H1 (cell line): ENCODE measurements around the gene PCGF3. TPM values are rescaled to one million over a fixed set of nuclear protein-coding genes. Genes with fewer than 3 reads are reported as not detected.

ENCODE experiments used
- CTCF ChIA-PET: fragments of 300-600 bp; sonication (Branson Sonifier 250); formaldehyde crosslinking; loops from one replicate; lab custom pipeline; 2021; ENCODE audit not compliant: partially characterized antibody; lab: Charles Lee
- POLR2A ChIA-PET: fragments of 300-600 bp; sonication (Branson Sonifier 250); formaldehyde crosslinking; loops from one replicate; lab custom pipeline; 2021; ENCODE audit warnings: inconsistent platforms; ENCODE audit not compliant: partially characterized antibody; lab: Charles Lee
- DNase-seq, 2 experiments: peaks; one replicate each; pipeline versions ENCODE4 v3.0.0 to v3.0.0-alpha.2; 2010 to 2022; ENCODE audit warnings: low spot score in 2 of 2, low read depth in 1 of 2, mixed read lengths in 1 of 2
- FAIRE-seq: peaks from 2 replicates; lab custom pipeline; 2011; peaks lifted over from hg19 to GRCh38; lab: Jason Lieb, UNC
- H2AFZ ChIP-seq: 2 replicates; pipeline ENCODE4 v1.8.1; 2012; ENCODE audit warnings: low read length, inconsistent platforms
- H2AK5ac ChIP-seq: 2 replicates; pipeline ENCODE4 v1.6.1; 2013; ENCODE audit warnings: low read depth, low read length
- H2BK120ac ChIP-seq: replicated peaks from 2 replicates; pipeline ENCODE3; 2013; ENCODE audit warnings: low read depth, low read length, inconsistent platforms
- H2BK12ac ChIP-seq: 2 replicates; pipeline ENCODE4 v1.6.1; 2013; ENCODE audit warnings: low read depth, low read length
- H2BK15ac ChIP-seq: 2 replicates; pipeline ENCODE4 v1.6.1; 2013; ENCODE audit warnings: low read length
- H2BK20ac ChIP-seq: 2 replicates; pipeline ENCODE4 v1.6.1; 2013; ENCODE audit warnings: low read length
- H2BK5ac ChIP-seq: 2 replicates; pipeline ENCODE4 v1.6.1; 2013; ENCODE audit warnings: low read depth, low read length
- H3K14ac ChIP-seq: 2 replicates; pipeline ENCODE4 v1.6.1; 2013; ENCODE audit warnings: inconsistent platforms; ENCODE audit not compliant: insufficient read length
- H3K18ac ChIP-seq: 2 replicates; pipeline ENCODE4 v1.6.1; 2013; ENCODE audit warnings: low read length; ENCODE audit errors: extremely low read depth
- H3K23ac ChIP-seq: 2 replicates; pipeline ENCODE4 v1.6.1; 2013; ENCODE audit warnings: inconsistent platforms; ENCODE audit not compliant: insufficient read length
- H3K23me2 ChIP-seq: 2 replicates; pipeline ENCODE4 v1.6.1; 2013; ENCODE audit warnings: low read depth, low read length
- H3K27ac ChIP-seq: 2 replicates; pipeline ENCODE4 v1.6.1; 2011; ENCODE audit warnings: low read depth, low read length, inconsistent platforms
- H3K27me3 ChIP-seq, 4 experiments: replicated peaks in 1 of 4; 1 replicate in 1 of 4; 2 replicates in 3 of 4; pipeline versions ENCODE4 v1.6.1 to v1.8.1; 2011 to 2013; ENCODE audit warnings: low read length in 3 of 4, mild to moderate bottlenecking in 3 of 4, inconsistent platforms in 2 of 4, mixed read lengths in 2 of 4, moderate library complexity in 1 of 4; ENCODE audit not compliant: control insufficient read depth in 3 of 4, insufficient read depth in 3 of 4; ENCODE audit errors: extremely low read depth in 1 of 4
- H3K36me3 ChIP-seq, 4 experiments: 2 replicates each; pipeline versions ENCODE4 v1.6.1 to v1.8.1; 2011 to 2013; ENCODE audit warnings: mild to moderate bottlenecking in 4 of 4, low read length in 3 of 4, moderate library complexity in 2 of 4, control low read depth in 1 of 4, inconsistent platforms in 1 of 4; ENCODE audit not compliant: insufficient read depth in 4 of 4, control insufficient read depth in 2 of 4
- H3K4ac ChIP-seq: replicated peaks from 2 replicates; pipeline ENCODE3; 2013; ENCODE audit warnings: low read length, low read depth, mixed read lengths, inconsistent platforms; ENCODE audit not compliant: insufficient read length
- H3K4me1 ChIP-seq, 4 experiments: replicated peaks in 1 of 4; 1 replicate in 1 of 4; 2 replicates in 3 of 4; pipeline versions ENCODE4 v1.6.1 to v1.8.1; 2011 to 2013; ENCODE audit warnings: low read length in 3 of 4, inconsistent platforms in 2 of 4, mixed read lengths in 1 of 4; ENCODE audit not compliant: insufficient read depth in 4 of 4, control insufficient read depth in 3 of 4
- H3K4me2 ChIP-seq, 2 experiments: 2 replicates each; pipeline versions ENCODE4 v1.6.1 to v1.8.1; 2011 to 2013; ENCODE audit warnings: low read depth in 2 of 2, low read length in 2 of 2, control low read depth in 1 of 2, inconsistent platforms in 1 of 2, mild to moderate bottlenecking in 1 of 2; ENCODE audit not compliant: insufficient read depth in 1 of 2
- H3K4me3 ChIP-seq, 4 experiments: fragments of 200-600, 300-600 bp in 1 of 4; sonication (generic), shearing (Covaris generic), sonication (Bioruptor Twin) in 1 of 4; 2 replicates each; pipeline versions ENCODE4 v1.5.1 to v1.8.1; 2011 to 2016; ENCODE audit warnings: low read length in 4 of 4, low read depth in 3 of 4, control low read depth in 2 of 4, inconsistent platforms in 2 of 4, mild to moderate bottlenecking in 2 of 4, mixed read lengths in 1 of 4, moderate library complexity in 1 of 4; ENCODE audit not compliant: insufficient read depth in 2 of 4; ENCODE audit errors: extremely low read depth in 1 of 4
- H3K56ac ChIP-seq: replicated peaks from 2 replicates; pipeline ENCODE3; 2013; ENCODE audit warnings: low read depth, mild to moderate bottlenecking, mixed read lengths, low read length, inconsistent platforms; ENCODE audit not compliant: insufficient read length
- H3K79me1 ChIP-seq: 2 replicates; pipeline ENCODE4 v1.6.1; 2013; ENCODE audit warnings: low read depth, low read length, control low read depth
- H3K79me2 ChIP-seq, 2 experiments: 2 replicates each; pipeline versions ENCODE4 v1.6.1 to v1.8.1; 2012 to 2013; ENCODE audit warnings: low read length in 2 of 2, mild to moderate bottlenecking in 2 of 2, inconsistent platforms in 1 of 2; ENCODE audit not compliant: insufficient read depth in 2 of 2, control insufficient read depth in 1 of 2
- H3K9ac ChIP-seq, 4 experiments: replicated peaks in 1 of 4; 1 replicate in 1 of 4; 2 replicates in 3 of 4; pipeline versions ENCODE4 v1.6.1 to v1.8.1; 2011 to 2013; ENCODE audit warnings: low read depth in 3 of 4, low read length in 3 of 4, control low read depth in 2 of 4, mild to moderate bottlenecking in 2 of 4, moderate library complexity in 2 of 4, inconsistent platforms in 1 of 4; ENCODE audit errors: extremely low read depth in 1 of 4
- H3K9me3 ChIP-seq, 2 experiments: 2 replicates each; pipeline versions ENCODE4 v1.6.1 to v1.8.1; 2012 to 2013; ENCODE audit warnings: mild to moderate bottlenecking in 2 of 2, moderate library complexity in 2 of 2, control low read depth in 1 of 2, inconsistent platforms in 1 of 2, low read depth in 1 of 2, low read length in 1 of 2, mixed read lengths in 1 of 2; ENCODE audit not compliant: insufficient read depth in 2 of 2
- H4K20me1 ChIP-seq, 2 experiments: replicated peaks in 1 of 2; 2 replicates each; pipeline versions ENCODE3 to v1.8.1; 2011 to 2013; ENCODE audit warnings: inconsistent platforms in 2 of 2, low read length in 2 of 2, mild to moderate bottlenecking in 1 of 2; ENCODE audit not compliant: insufficient read depth in 2 of 2, control insufficient read depth in 1 of 2
- H4K5ac ChIP-seq: 2 replicates; pipeline ENCODE4 v1.6.1; 2013; ENCODE audit warnings: low read length, low read depth, mixed read lengths, inconsistent platforms; ENCODE audit not compliant: insufficient read length
- H4K8ac ChIP-seq: 2 replicates; pipeline ENCODE4 v1.8.0; 2013; ENCODE audit warnings: mild to moderate bottlenecking, moderate library complexity, low read length, inconsistent platforms; ENCODE audit not compliant: insufficient read depth; ENCODE audit errors: extremely low read depth
- H4K91ac ChIP-seq: replicated peaks from 2 replicates; pipeline ENCODE3; 2013; ENCODE audit warnings: low read length, mixed read lengths, inconsistent platforms; ENCODE audit not compliant: insufficient read length
- BCL11A ChIP-seq, 2 experiments: IDR thresholded peaks; one replicate each; pipeline ENCODE4 v1.6.1; 2011; ENCODE audit warnings: low read depth in 2 of 2, low read length in 2 of 2, mild to moderate bottlenecking in 2 of 2
- BRCA1 ChIP-seq: IDR thresholded peaks from 2 replicates; pipeline ENCODE4 v1.6.1; 2012; ENCODE audit warnings: low read depth, low read length, improper control_type of control experiment
- HDAC2 ChIP-seq, 2 experiments: fragments of 300-600 bp in 1 of 2; sonication (generic) in 1 of 2; IDR thresholded peaks; 2 replicates each; pipeline ENCODE4 v1.6.1; 2011 to 2012; ENCODE audit warnings: low read depth in 2 of 2, low read length in 2 of 2, mild to moderate bottlenecking in 2 of 2, moderate library complexity in 2 of 2, borderline replicate concordance in 1 of 2, inconsistent platforms in 1 of 2
- KDM4A ChIP-seq: IDR thresholded peaks from one replicate; pipeline ENCODE4 v1.7.1; 2012; ENCODE audit warnings: low read depth, mild to moderate bottlenecking, moderate library complexity, low read length, inconsistent platforms; ENCODE audit not compliant: severe bottlenecking
- POU5F1 ChIP-seq: IDR thresholded peaks from 2 replicates; pipeline ENCODE4 v1.6.1; 2011; ENCODE audit warnings: low read depth, mild to moderate bottlenecking, low read length, moderate library complexity
- SIN3A ChIP-seq, 2 experiments: IDR thresholded peaks in 1 of 2; conservative IDR thresholded peaks in 1 of 2; 2 replicates each; pipeline ENCODE4 v1.6.1; 2011 to 2012; ENCODE audit warnings: low read length in 2 of 2, improper control_type of control experiment in 1 of 2, low read depth in 1 of 2, mild to moderate bottlenecking in 1 of 2
- SIX5 ChIP-seq: IDR thresholded peaks from 2 replicates; pipeline ENCODE4 v1.6.1; 2011; ENCODE audit warnings: mild to moderate bottlenecking, low read depth, low read length
- TBP ChIP-seq: IDR thresholded peaks from 2 replicates; pipeline ENCODE4 v1.6.1; 2011; ENCODE audit warnings: low read depth, low read length, improper control_type of control experiment
- WGBS, 2 experiments: shearing (Covaris generic) in 1 of 2; methylation state at CpG; one replicate each; pipeline versions ENCODE4 v1.1.6 to v1.1.7; 2013 to 2015; ENCODE audit warnings: low lambda C conversion rate in 2 of 2, mixed read lengths in 2 of 2, inconsistent platforms in 1 of 2, low coverage in 1 of 2, missing lambda C conversion rate in 1 of 2; ENCODE audit not compliant: insufficient replicate concordance in 2 of 2, insufficient coverage in 1 of 2, insufficient read length in 1 of 2; ENCODE audit errors: extremely low coverage in 1 of 2, missing lambda C conversion rate in 1 of 2; 5-methylcytosine and 5-hydroxymethylcytosine counted together
- polyA plus RNA-seq, 7 experiments: library from polyadenylated mRNA; depleted of rRNA in 3 of 7; stranded (reverse) in 5 of 7; unstranded in 2 of 7; fragments of >200 nt in 5 of 7; fragments of 200-250 nt in 2 of 7; gene quantifications; 1 replicate in 5 of 7; 2 replicates in 1 of 7; 4 replicates in 1 of 7; pipeline versions ENCODE4 v1.2.1 to v1.2.3, GENCODE V29; 2011 to 2013; ENCODE audit warnings: missing spikeins in 2 of 7, mixed read lengths in 2 of 7
- total RNA-seq: library from RNA; stranded (reverse); fragmentation: NEBNext Ultra II Directional; extraction: Animal tissue kit (Norgen Biotek cat#: 25700); gene quantifications from 2 replicates; pipeline ENCODE4 v1.2.1, GENCODE V29; 2021
- TF ChIP-seq, protein P1 (sequence below): IDR thresholded peaks from 2 replicates; pipeline ENCODE4 v1.6.1; 2012; ENCODE audit warnings: inconsistent platforms

Gene PCGF3
- total and polyA plus RNA-seq, 2 of the 8 experiments (the other 6 are each of a cell fraction or from before 2014, with no cell fraction given): 52.7 to 52.9 TPM

DNA sequence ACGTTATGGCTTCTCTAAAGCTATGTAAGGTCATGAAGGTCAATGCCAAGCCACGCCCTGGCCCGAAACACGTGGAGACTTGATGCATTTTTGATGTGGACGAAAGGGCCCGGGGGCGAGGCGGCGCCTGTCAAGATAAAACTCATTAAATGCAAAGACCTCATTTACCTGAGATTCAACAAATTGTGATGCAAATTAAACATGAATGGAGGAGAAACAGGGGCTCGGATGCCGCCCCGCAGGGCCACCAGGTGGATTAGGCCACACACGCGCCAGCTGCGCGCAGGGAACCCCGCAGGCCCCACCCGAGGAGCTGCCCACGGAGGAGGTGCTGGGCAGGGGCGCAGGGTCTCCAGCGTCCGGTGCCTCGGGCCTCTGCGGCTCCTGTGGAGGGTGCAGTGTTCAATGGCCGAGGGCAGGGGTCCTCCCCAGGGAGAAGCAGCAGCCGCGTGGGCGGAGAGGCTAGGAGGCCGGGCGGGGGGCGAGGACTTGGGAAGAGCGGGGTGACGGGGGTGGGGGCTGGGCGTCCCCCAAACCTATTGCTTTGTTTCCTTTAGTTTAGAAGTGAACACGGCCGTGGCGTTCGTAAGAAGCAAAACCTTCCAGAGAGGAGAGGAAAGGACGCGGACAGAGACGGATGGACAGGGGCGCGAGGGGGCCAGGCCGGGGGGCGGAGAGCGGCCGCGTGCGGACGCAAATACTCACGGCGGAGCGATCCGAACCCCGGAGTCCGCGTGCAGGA, 79.9 kb downstream of the PCGF3 start:
- CTCF ChIA-PET: interaction anchor here (0.9 to 2.1 kb wide), 2 partner anchors 11 to 908 kb away, joined by 4 to 5 read pairs; no protein-coding TSS in a partner anchor
- H3K27me3 ChIP-seq: peaks cover 31 to 63% (median 52%) of the 10 kb centered on the region in 4 experiments
- DNase-seq: peak in 1 of 2 experiments; percentile 58
- TF ChIP-seq POU5F1 (peak; percentile 85; the same call in 1 of the 2 replicates), SIX5 (no peak), BRCA1 (no peak), BCL11A (IDR thresholded peaks at IDR 0.05; ENCODE audit: low read depth in 2 of 2, low read length in 2 of 2) (no peak), HDAC2 (IDR thresholded peaks at IDR 0.05; ENCODE audit: borderline replicate concordance in 1 of 2, low read depth in 2 of 2, low read length in 2 of 2) (peak in 1 of 2 experiments; percentile 79; a peak in 2 of 4 replicates), KDM4A (peak; percentile 26), SIN3A (conservative IDR thresholded peaks at IDR 0.05 in 1 of 2, IDR thresholded peaks at IDR 0.05 in 1 of 2; ENCODE audit: low read depth in 1 of 2, low read length in 2 of 2) (peak in 1 of 2 experiments; percentile 58; a peak in 1 of 4 replicates), TBP (no peak)
- TF ChIP-seq, protein P1, sequence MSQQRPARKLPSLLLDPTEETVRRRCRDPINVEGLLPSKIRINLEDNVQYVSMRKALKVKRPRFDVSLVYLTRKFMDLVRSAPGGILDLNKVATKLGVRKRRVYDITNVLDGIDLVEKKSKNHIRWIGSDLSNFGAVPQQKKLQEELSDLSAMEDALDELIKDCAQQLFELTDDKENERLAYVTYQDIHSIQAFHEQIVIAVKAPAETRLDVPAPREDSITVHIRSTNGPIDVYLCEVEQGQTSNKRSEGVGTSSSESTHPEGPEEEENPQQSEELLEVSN: peak; percentile 36; the same call in 1 of the 2 replicates

More for the DNA sequence above, 79.9 kb downstream of the PCGF3 start:
- Histone ChIP-seq H4K8ac (peak overlapping the region; percentile 63; the same call in 1 of the 2 replicates), H3K9me3 (no peaks in the 10 kb centered on the region), H2BK5ac (0 out of 2 replicates have a peak overlapping the region, but pooled peaks have one; percentile 52), H4K91ac (no peak overlapping the region), H2BK15ac (no peak overlapping the region), H3K23ac (no peak overlapping the region), H2AK5ac (no peak overlapping the region), H3K79me1 (no peaks in the 10 kb centered on the region; the same call in 1 of the 2 replicates), H3K4me3 (peak overlapping the region in 2 of 4 experiments; percentile 4 to 55; a peak in 5 of 8 replicates), H2BK12ac (peak overlapping the region; percentile 88; the same call in 1 of the 2 replicates), H3K4me2 (peak overlapping the region; percentile 58 to 65), H3K18ac (peak overlapping the region; percentile 87; the same call in 1 of the 2 replicates), H4K20me1 (peaks cover 4 to 5% of the 10 kb centered on the region in 2 experiments), H2BK20ac (no peak overlapping the region), H3K4ac (no peak overlapping the region), H3K36me3 (0 out of 8 replicates have a peak, but pooled peaks cover 0 to under 1% (median 0%) of the 10 kb centered on the region in 4 experiments), H3K79me2 (peaks cover 8 to 9% of the 10 kb centered on the region in 2 experiments; a peak in 3 of 4 replicates), H2AFZ (no peak overlapping the region), H4K5ac (no peak overlapping the region), H3K4me1 (peaks cover 0 to 19% (median 17%) of the 10 kb centered on the region in 4 experiments; a peak in 6 of 7 replicates), H2BK120ac (no peak overlapping the region), H3K23me2 (peaks cover 11% of the 10 kb centered on the region), H3K27ac (no peak overlapping the region), H3K9ac (no peak overlapping the region), H3K14ac (no peak overlapping the region), H3K56ac (no peak overlapping the region)
- peak; percentile 39 for FAIRE-seq
- WGBS, 2 experiments: 4% methylated on average over 34 of the region's 57 CpGs; no CpG with 5 or more reads in 1 of the 2 experiments
- POLR2A ChIA-PET: interaction anchor here (1.0 to 1.1 kb wide), 3 partner anchors 8 to 16 kb away, joined by 3 to 5 read pairs (median 4); no protein-coding TSS in a partner anchor
